SK-N-SH treated with all-trans-retinoic acid at 6 μM for 48 hours (cell line): ENCODE measurements around the gene KLK3.

Experiments
- ATAC-seq: fragments of 200-7000 bp; cut with Tn5 transposase; 3 replicates; pipeline ENCODE4 v1.9.1; 2020; ENCODE audit warnings: mild to moderate bottlenecking, moderate library complexity
- ARNTL ChIP-seq: fragments of 450-650 bp; formaldehyde crosslinking; IDR thresholded peaks from 2 replicates; pipeline ENCODE4 v1.5.0; 2020; ENCODE audit warnings: low read depth, mild to moderate bottlenecking, moderate library complexity, borderline replicate concordance
- BACH2 ChIP-seq: fragments of 250-450 bp; sonication (Bioruptor Pico); IDR thresholded peaks from 2 replicates; pipeline ENCODE4 v1.9.0; 2021; ENCODE audit warnings: mild to moderate bottlenecking, borderline replicate concordance
- CSDC2 ChIP-seq: fragments of 250-450 bp; sonication (Bioruptor Pico); IDR thresholded peaks from 2 replicates; pipeline ENCODE4 v1.5.0; 2020; ENCODE audit warnings: mild to moderate bottlenecking, moderate library complexity
- CSRNP3 ChIP-seq: fragments of 250-450 bp; sonication (Bioruptor Pico); IDR thresholded peaks from 2 replicates; pipeline ENCODE4 v1.5.1; 2021; ENCODE audit warnings: mild to moderate bottlenecking, moderate library complexity
- ESRRG ChIP-seq: fragments of 250-450 bp; sonication (Bioruptor Pico); IDR thresholded peaks from 2 replicates; pipeline ENCODE4 v1.6.1; 2021; ENCODE audit warnings: mild to moderate bottlenecking
- GLIS3 ChIP-seq: fragments of 250-450 bp; sonication (Bioruptor Pico); IDR thresholded peaks from 2 replicates; pipeline ENCODE4 v1.5.0; 2020; ENCODE audit warnings: mild to moderate bottlenecking, moderate library complexity
- ISL1 ChIP-seq: fragments of 250-450 bp; sonication (Bioruptor Pico); IDR thresholded peaks from 2 replicates; pipeline ENCODE4 v2.1.2; 2022; ENCODE audit warnings: mild to moderate bottlenecking, moderate library complexity
- OSR1 ChIP-seq: fragments of 250-450 bp; sonication (Bioruptor Pico); IDR thresholded peaks from 2 replicates; pipeline ENCODE4 v1.8.0; 2022; ENCODE audit warnings: moderate library complexity, mild to moderate bottlenecking, inconsistent platforms
- PATZ1 ChIP-seq: fragments of 250-450 bp; sonication (Bioruptor Pico); IDR thresholded peaks from 2 replicates; pipeline ENCODE4 v1.8.0; 2020; ENCODE audit warnings: mild to moderate bottlenecking, moderate library complexity, borderline replicate concordance
- POU6F1 ChIP-seq: fragments of 250-450 bp; sonication (Bioruptor Pico); IDR thresholded peaks from 2 replicates; pipeline ENCODE4 v1.8.0; 2021; ENCODE audit warnings: low read depth, mild to moderate bottlenecking, moderate library complexity, borderline replicate concordance
- PPARA ChIP-seq: fragments of 250-450 bp; sonication (Bioruptor Pico); IDR thresholded peaks from 2 replicates; pipeline ENCODE4 v1.5.0; 2020; ENCODE audit warnings: mild to moderate bottlenecking, borderline replicate concordance
- SNAI2 ChIP-seq: fragments of 250-450 bp; sonication (Bioruptor Pico); IDR thresholded peaks from 2 replicates; pipeline ENCODE4 v1.5.0; 2020; ENCODE audit warnings: mild to moderate bottlenecking, moderate library complexity
- TCF4 ChIP-seq: fragments of 250-450 bp; sonication (Bioruptor Pico); IDR thresholded peaks from 2 replicates; pipeline ENCODE4 v1.8.0; 2021; ENCODE audit warnings: mild to moderate bottlenecking, moderate library complexity, borderline replicate concordance
- TOX ChIP-seq: fragments of 250-450 bp; sonication (Bioruptor Pico); IDR thresholded peaks from 2 replicates; pipeline ENCODE4 v1.8.0; 2021; ENCODE audit warnings: mild to moderate bottlenecking, moderate library complexity, borderline replicate concordance
- TSHZ2 ChIP-seq: fragments of 250-450 bp; sonication (Bioruptor Pico); IDR thresholded peaks from 2 replicates; pipeline ENCODE4 v1.5.0; 2020; ENCODE audit warnings: mild to moderate bottlenecking, moderate library complexity
- ZC3H10 ChIP-seq: fragments of 250-450 bp; sonication (Bioruptor Pico); IDR thresholded peaks from 2 replicates; pipeline ENCODE4 v1.5.1; 2021; ENCODE audit warnings: mild to moderate bottlenecking, moderate library complexity
- ZFP3 ChIP-seq: fragments of 250-450 bp; sonication (Bioruptor Pico); IDR thresholded peaks from 2 replicates; pipeline ENCODE4 v1.5.0; 2020; ENCODE audit warnings: mild to moderate bottlenecking, moderate library complexity
- ZNF565 ChIP-seq: fragments of 450-650 bp; formaldehyde crosslinking; conservative IDR thresholded peaks from 2 replicates; pipeline ENCODE4 v1.5.0; 2020; ENCODE audit warnings: low read depth, mild to moderate bottlenecking, moderate library complexity
- ZNF70 ChIP-seq: fragments of 450-650 bp; formaldehyde crosslinking; IDR thresholded peaks from 2 replicates; pipeline ENCODE4 v1.5.0; 2020; ENCODE audit warnings: mild to moderate bottlenecking, moderate library complexity
- ZNF8 ChIP-seq: fragments of 450-650 bp; formaldehyde crosslinking; IDR thresholded peaks from 2 replicates; pipeline ENCODE4 v1.5.0; 2020; ENCODE audit warnings: mild to moderate bottlenecking, moderate library complexity
- TF ChIP-seq, protein P1 (sequence below): fragments of 250-450 bp; sonication (Bioruptor Pico); IDR thresholded peaks from 2 replicates; pipeline ENCODE4 v1.5.1; 2020; ENCODE audit warnings: low read depth, mild to moderate bottlenecking, moderate library complexity

KLK3 gene

DNA sequence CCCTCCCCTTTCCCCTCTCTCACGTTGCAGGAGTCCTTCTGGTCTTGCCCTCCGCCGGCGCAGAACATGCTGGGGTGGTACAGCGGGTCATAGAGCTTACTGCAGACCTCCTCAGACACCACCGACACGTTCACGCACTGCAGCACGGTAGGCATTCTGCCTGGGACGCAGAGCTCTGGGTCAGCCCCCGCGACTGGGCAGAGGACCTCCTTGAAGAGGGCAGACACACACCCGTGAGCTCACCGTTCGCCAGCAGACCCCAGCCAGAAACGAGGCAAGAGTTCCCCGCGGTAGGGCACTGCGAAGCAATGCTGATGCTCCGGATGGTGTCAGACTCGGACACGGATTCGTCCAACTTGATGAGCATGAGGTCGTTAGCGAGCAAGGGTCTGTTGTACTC, 53.6 kb downstream of the KLK3 start:
- no peak for ATAC-seq
- TF ChIP-seq TCF4 (CRISPR knock-in tag) (no peak), ZNF8 (no peak), CSDC2 (CRISPR knock-in tag) (no peak), POU6F1 (CRISPR knock-in tag) (no peak), ZFP3 (CRISPR knock-in tag) (no peak), ARNTL (no peak), ZC3H10 (CRISPR knock-in tag) (no peak), OSR1 (CRISPR knock-in tag) (no peak), PATZ1 (CRISPR knock-in tag) (no peak), TOX (CRISPR knock-in tag) (no peak), ZNF70 (no peak), GLIS3 (CRISPR knock-in tag) (no peak), ESRRG (CRISPR knock-in tag) (no peak), TSHZ2 (no peak), BACH2 (CRISPR knock-in tag) (no peak), ISL1 (CRISPR knock-in tag) (no peak), CSRNP3 (CRISPR knock-in tag) (no peak), ZNF565 (CRISPR knock-in tag) (no peak), SNAI2 (CRISPR knock-in tag) (no peak)
- TF ChIP-seq, protein P1, sequence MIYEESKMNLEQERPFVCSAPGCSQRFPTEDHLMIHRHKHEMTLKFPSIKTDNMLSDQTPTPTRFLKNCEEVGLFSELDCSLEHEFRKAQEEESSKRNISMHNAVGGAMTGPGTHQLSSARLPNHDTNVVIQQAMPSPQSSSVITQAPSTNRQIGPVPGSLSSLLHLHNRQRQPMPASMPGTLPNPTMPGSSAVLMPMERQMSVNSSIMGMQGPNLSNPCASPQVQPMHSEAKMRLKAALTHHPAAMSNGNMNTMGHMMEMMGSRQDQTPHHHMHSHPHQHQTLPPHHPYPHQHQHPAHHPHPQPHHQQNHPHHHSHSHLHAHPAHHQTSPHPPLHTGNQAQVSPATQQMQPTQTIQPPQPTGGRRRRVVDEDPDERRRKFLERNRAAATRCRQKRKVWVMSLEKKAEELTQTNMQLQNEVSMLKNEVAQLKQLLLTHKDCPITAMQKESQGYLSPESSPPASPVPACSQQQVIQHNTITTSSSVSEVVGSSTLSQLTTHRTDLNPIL = no peak

GRCh38 chr19:50909240-50910070, 54.7 kb downstream of the KLK3 start:
- peak; percentile 84 for ATAC-seq
- TF ChIP-seq SNAI2 (CRISPR knock-in tag) (no peak), TCF4 (CRISPR knock-in tag) (no peak), PATZ1 (CRISPR knock-in tag) (no peak), PPARA (no peak), TOX (CRISPR knock-in tag) (no peak), TSHZ2 (no peak), ESRRG (CRISPR knock-in tag) (no peak), ZNF8 (no peak)
- TF ChIP-seq, protein P1 = no peak
